ENCODE results near the gene SHISA9.

GRCh38 chr16:12942861-12943260 is 41.5 kb downstream of the SHISA9 start:
- TF ChIP-seq YY1 (IDR thresholded peaks at IDR 0.05; ENCODE audit: insufficient read depth, insufficient read length) = no peak
- no peak for TF ChIP-seq SUZ12 (IDR thresholded peaks at IDR 0.05; ENCODE audit: extremely low read depth, insufficient read depth, insufficient read length)
- TF ChIP-seq ZNF274 (IDR thresholded peaks at IDR 0.05; ENCODE audit: low read depth, low read length) = no peak
